Naive thymus-derived CD4-positive, alpha-beta T cell (primary cell): Measurements from ENCODE around the gene PROM1. TPM values are rescaled to one million over a fixed set of nuclear protein-coding genes. Genes with fewer than 3 reads are reported as not detected.

ENCODE experiments used
- ATAC-seq: fragments of 150-1000 bp; cut with Tn5 transposase; 2 replicates; pipeline ENCODE4 v1.10.0; 2021; ENCODE audit warnings: mild to moderate bottlenecking, moderate library complexity
- CTCF ChIA-PET: fragments of 350-600 bp; sonication (Branson Sonifier 250); formaldehyde crosslinking; loops from one replicate; lab custom pipeline; 2021; ENCODE audit warnings: antibody characterized with exemption; lab: Charles Lee
- POLR2A ChIA-PET: fragments of 350-600 bp; sonication (Branson Sonifier 250); formaldehyde crosslinking; loops from one replicate; lab custom pipeline; 2021; ENCODE audit warnings: antibody characterized with exemption, inconsistent platforms; lab: Charles Lee
- DNase-seq, 9 donors: peaks; one replicate each; pipeline versions ENCODE4 v3.0.0 to v3.0.0-alpha.2; 2020 to 2022; ENCODE audit warnings: mixed read lengths in 1 of 9
- H3K27ac ChIP-seq: one replicate; pipeline ENCODE4 v1.7.0; 2013; ENCODE audit warnings: mild to moderate bottlenecking, low read depth, low read length, moderate library complexity
- H3K27me3 ChIP-seq, 2 donors: one replicate each; pipeline ENCODE4 v1.7.0; 2013; ENCODE audit warnings: low read length in 2 of 2, mild to moderate bottlenecking in 2 of 2, moderate library complexity in 2 of 2; ENCODE audit not compliant: control insufficient read depth in 2 of 2, insufficient read depth in 2 of 2
- H3K36me3 ChIP-seq, 3 experiments: 1 replicate in 2 of 3; 2 replicates in 1 of 3; pipeline ENCODE4 v1.7.0; 2013; ENCODE audit warnings: low read length in 3 of 3, mild to moderate bottlenecking in 3 of 3, moderate library complexity in 1 of 3; ENCODE audit not compliant: insufficient read depth in 3 of 3, control insufficient read depth in 2 of 3
- H3K4me1 ChIP-seq, 2 donors: one replicate each; pipeline ENCODE4 v1.7.0; 2013; ENCODE audit warnings: low read length in 2 of 2, mild to moderate bottlenecking in 2 of 2, moderate library complexity in 1 of 2; ENCODE audit not compliant: control insufficient read depth in 2 of 2, insufficient read depth in 2 of 2
- H3K4me3 ChIP-seq: 2 replicates; pipeline ENCODE4 v1.7.0; 2013; ENCODE audit warnings: mild to moderate bottlenecking, low read length
- H3K9me3 ChIP-seq, 3 experiments: 1 replicate in 2 of 3; 2 replicates in 1 of 3; pipeline ENCODE4 v1.7.0; 2013; ENCODE audit warnings: low read length in 3 of 3; ENCODE audit not compliant: control insufficient read depth in 2 of 3
- H3K27ac Mint-ChIP-seq, 9 donors: one replicate each; pipeline ENCODE4 v1.8.0; 2020 to 2022; ENCODE audit warnings: mixed read lengths in 9 of 9, mild to moderate bottlenecking in 8 of 9, moderate library complexity in 5 of 9, inconsistent platforms in 2 of 9
- H3K27me3 Mint-ChIP-seq, 5 donors: one replicate each; pipeline ENCODE4 v1.8.0; 2021 to 2022; ENCODE audit warnings: mixed read lengths in 5 of 5, mild to moderate bottlenecking in 1 of 5
- H3K36me3 Mint-ChIP-seq, 5 donors: one replicate each; pipeline ENCODE4 v1.8.0; 2020 to 2022; ENCODE audit warnings: mixed read lengths in 5 of 5, mild to moderate bottlenecking in 3 of 5, inconsistent platforms in 1 of 5
- H3K4me1 Mint-ChIP-seq, 7 donors: one replicate each; pipeline ENCODE4 v1.8.0; 2020 to 2022; ENCODE audit warnings: mixed read lengths in 7 of 7, mild to moderate bottlenecking in 3 of 7, inconsistent platforms in 1 of 7
- H3K4me3 Mint-ChIP-seq, 10 donors: one replicate each; pipeline ENCODE4 v1.8.0; 2020 to 2022; ENCODE audit warnings: mild to moderate bottlenecking in 10 of 10, mixed read lengths in 10 of 10, moderate library complexity in 6 of 10, inconsistent platforms in 2 of 10
- H3K9me3 Mint-ChIP-seq, 11 donors: one replicate each; pipeline ENCODE4 v1.8.0; 2020 to 2022; ENCODE audit warnings: mixed read lengths in 11 of 11, mild to moderate bottlenecking in 4 of 11, inconsistent platforms in 1 of 11, moderate library complexity in 1 of 11
- intact Hi-C, 2 donors: fragments of 100-400 bp; cut with micrococcal nuclease; formaldehyde crosslinking; loops; one replicate each; pipeline ENCODE4 v1.15.1; 2023
- polyA plus RNA-seq, 2 donors: library from polyadenylated mRNA; unstranded; fragments of 300-500 nt; fragmentation: Illumina TruSeq; gene quantifications; one replicate each; pipeline ENCODE4 v1.2.3, GENCODE V29; 2021
- total RNA-seq, 6 experiments: library from RNA in 5 of 6; stranded (reverse) in 5 of 6; gene quantifications; 1 replicate in 5 of 6; 2 replicates in 1 of 6; pipeline ENCODE4 v1.2.3 and lab custom pipeline; 2021 to 2026

Gene PROM1
- total and polyA plus RNA-seq, 7 experiments from 2014 or later: 0.13 to 2.6 TPM; not detected in 5

DNA sequence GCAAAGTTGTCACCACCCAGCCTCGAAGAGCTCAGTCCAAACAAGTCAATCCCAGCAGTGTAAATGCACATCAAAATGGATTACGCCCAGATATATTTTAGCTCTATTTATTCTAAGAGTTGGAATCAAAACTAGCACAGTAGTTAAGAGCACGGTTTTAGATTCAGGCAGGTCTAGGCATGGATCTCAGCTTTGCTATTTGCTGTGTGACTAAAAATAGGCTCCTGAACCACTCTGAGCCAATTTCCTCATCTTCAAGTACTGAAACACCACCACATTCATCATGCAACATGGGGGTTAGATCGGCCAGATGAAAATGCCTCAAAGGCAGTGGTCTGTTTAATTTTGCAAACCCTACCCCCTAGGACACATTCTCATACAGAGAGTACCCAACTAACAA lies 65.0 kb downstream of the PROM1 start:
- H3K4me1 Mint-ChIP-seq: no peaks in the 10 kb centered on the region
- ChIA-PET CTCF (no interaction called here), POLR2A (interaction anchor here (1.2 kb wide), 1 partner anchor 11 kb away, joined by 3 read pairs; no protein-coding TSS in a partner anchor)
- no peak overlapping the region for H3K4me3 Mint-ChIP-seq
- Histone ChIP-seq H3K4me3 (no peak overlapping the region), H3K27ac (no peak overlapping the region), H3K36me3 (no peaks in the 10 kb centered on the region), H3K27me3 (no peaks in the 10 kb centered on the region), H3K4me1 (no peaks in the 10 kb centered on the region), H3K9me3 (no peaks in the 10 kb centered on the region)
- no peak overlapping the region for H3K27ac Mint-ChIP-seq
- no peaks in the 10 kb centered on the region for H3K9me3 Mint-ChIP-seq
- DNase-seq (no peak), ATAC-seq (no peak)
- intact Hi-C loops: no loop called here
- no peaks in the 10 kb centered on the region for H3K36me3 Mint-ChIP-seq
- H3K27me3 Mint-ChIP-seq: peaks cover 0 to 20% (median 8%) of the 10 kb centered on the region in 5 donors

DNA sequence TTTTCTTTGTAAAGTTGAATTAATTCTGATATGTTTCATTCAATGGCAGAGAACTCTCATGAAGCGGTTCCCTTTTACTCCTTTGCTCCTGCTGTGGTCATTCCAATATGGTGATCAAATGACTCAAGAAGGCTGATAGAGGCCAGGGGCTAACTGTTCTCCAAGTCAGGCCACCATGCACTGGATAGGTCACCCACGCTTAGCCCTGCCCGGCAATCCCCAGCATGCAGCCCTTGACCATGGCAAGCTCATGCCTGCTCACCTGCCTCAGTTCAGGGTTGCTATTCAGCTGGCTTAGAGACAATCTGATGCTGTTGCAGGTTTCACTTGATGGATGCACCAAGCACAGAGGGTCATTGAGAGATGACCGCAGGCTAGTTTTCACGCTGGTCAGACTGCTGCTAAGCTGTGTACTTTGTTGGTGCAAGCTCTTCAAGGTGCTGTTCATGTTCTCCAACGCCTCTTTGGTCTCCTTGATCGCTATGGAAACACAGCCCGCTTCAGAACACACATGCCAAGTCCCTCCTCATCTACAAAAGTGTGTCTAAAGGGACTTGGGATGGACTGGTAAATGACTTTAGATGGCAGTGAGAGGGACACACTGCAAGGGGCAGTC lies 65.7 kb downstream of the PROM1 start:
- no peak overlapping the region for H3K4me3 ChIP-seq
- POLR2A ChIA-PET: no interaction called here
- Mint-ChIP-seq H3K27ac (no peak overlapping the region), H3K4me1 (no peaks in the 10 kb centered on the region), H3K9me3 (no peaks in the 10 kb centered on the region), H3K27me3 (peaks cover 0 to 20% (median 5%) of the 10 kb centered on the region in 5 donors), H3K4me3 (no peak overlapping the region), H3K36me3 (no peaks in the 10 kb centered on the region)
- no peak overlapping the region for H3K27ac ChIP-seq
- intact Hi-C loops: no loop called here
- no peaks in the 10 kb centered on the region for H3K4me1 ChIP-seq
- H3K36me3 ChIP-seq: no peaks in the 10 kb centered on the region
- CTCF ChIA-PET: interaction anchor here (0.6 kb wide), 1 partner anchor 58 kb away, joined by 3 read pairs; no protein-coding TSS in a partner anchor
- ATAC-seq (no peak), DNase-seq (no peak)
- no peaks in the 10 kb centered on the region for H3K9me3 ChIP-seq
- no peaks in the 10 kb centered on the region for H3K27me3 ChIP-seq

DNA sequence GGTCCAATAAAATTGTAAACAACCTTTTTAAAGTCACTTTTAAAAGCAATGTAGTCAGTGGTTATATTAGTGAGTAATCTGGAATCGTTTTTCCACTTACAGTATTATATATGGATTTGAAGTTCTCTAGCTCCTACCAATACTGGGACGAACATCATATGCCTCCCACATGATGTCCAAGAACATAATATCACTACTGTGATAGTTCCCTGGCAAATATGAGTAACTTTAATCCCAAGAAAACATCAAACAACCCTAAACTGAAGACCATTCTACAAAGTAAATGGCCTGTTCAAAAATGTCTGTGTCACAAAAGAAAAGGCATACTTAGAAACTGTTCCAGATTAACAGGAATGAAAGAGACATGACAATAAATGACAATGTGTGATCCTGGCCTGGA lies 67.3 kb downstream of the PROM1 start:
- no peak overlapping the region for H3K27ac Mint-ChIP-seq

DNA sequence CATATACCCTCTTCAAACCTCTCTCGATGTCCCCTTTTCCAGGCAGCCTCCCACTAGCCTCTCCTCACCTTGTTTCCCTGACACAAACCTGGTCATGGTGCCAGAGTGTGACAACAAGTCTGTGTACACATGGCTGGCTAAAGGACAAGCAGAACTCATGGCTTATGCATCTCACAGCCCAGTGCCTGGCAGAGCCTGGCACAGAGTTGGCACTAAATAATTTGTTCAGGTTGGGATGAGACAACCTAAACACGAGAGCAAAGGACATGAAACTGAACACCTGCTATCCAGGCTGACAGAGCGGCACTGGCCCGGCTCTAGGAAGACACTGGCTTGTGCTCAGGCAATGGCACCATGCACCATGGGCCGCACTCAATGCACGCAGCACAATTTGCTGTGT lies 72.7 kb downstream of the PROM1 start:
- no peaks in the 10 kb centered on the region for H3K36me3 Mint-ChIP-seq
- ChIA-PET POLR2A (no interaction called here), CTCF (no interaction called here)
- ATAC-seq: no peak
- Histone ChIP-seq H3K36me3 (no peaks in the 10 kb centered on the region), H3K9me3 (no peaks in the 10 kb centered on the region), H3K4me3 (no peak overlapping the region), H3K4me1 (no peaks in the 10 kb centered on the region), H3K27ac (no peak overlapping the region), H3K27me3 (no peaks in the 10 kb centered on the region)
- no peaks in the 10 kb centered on the region for H3K4me1 Mint-ChIP-seq
- H3K4me3 Mint-ChIP-seq: no peak overlapping the region
- no peak for DNase-seq
- H3K27ac Mint-ChIP-seq: no peak overlapping the region
- H3K9me3 Mint-ChIP-seq: no peaks in the 10 kb centered on the region
- intact Hi-C loops: no loop called here
- H3K27me3 Mint-ChIP-seq: peaks cover 2 to 11% (median 7%) of the 10 kb centered on the region in 5 donors

More for the DNA sequence above, 67.3 kb downstream of the PROM1 start:
- no peak overlapping the region for H3K27ac ChIP-seq
- no peak overlapping the region for H3K4me3 ChIP-seq
- ChIA-PET POLR2A (no interaction called here), CTCF (interaction anchor here (0.7 to 1.5 kb wide), 2 partner anchors 11 to 248 kb away, joined by 4 to 5 read pairs; no protein-coding TSS in a partner anchor)
- H3K4me1 ChIP-seq: no peaks in the 10 kb centered on the region
- intact Hi-C loops: no loop called here
- H3K36me3 Mint-ChIP-seq: no peaks in the 10 kb centered on the region
- peaks cover 0 to 17% (median 4%) of the 10 kb centered on the region in 5 donors for H3K27me3 Mint-ChIP-seq
- ATAC-seq (no peak), DNase-seq (no peak)
- no peak overlapping the region for H3K4me3 Mint-ChIP-seq
- no peaks in the 10 kb centered on the region for H3K9me3 ChIP-seq
- H3K27me3 ChIP-seq: no peaks in the 10 kb centered on the region
- no peaks in the 10 kb centered on the region for H3K36me3 ChIP-seq
- no peaks in the 10 kb centered on the region for H3K9me3 Mint-ChIP-seq
- H3K4me1 Mint-ChIP-seq: no peaks in the 10 kb centered on the region

DNA sequence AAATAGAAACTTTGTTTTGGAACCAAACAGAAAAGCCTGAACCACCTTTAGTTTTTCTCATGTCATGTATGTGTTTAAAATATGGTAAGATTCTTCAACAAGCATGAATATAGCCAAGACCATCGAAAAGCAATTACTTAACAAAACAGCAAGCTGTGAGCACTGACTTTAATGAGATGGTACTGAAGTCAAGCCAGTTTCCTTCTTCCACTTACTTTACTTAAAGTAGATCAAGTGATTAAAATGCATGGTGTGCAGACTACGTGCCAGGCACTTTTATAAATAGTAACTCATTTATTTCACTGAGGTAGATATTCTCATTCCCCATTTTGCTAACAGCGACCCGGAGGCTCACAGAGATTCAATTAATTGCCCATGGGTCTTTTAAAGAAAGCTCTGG lies 74.7 kb downstream of the PROM1 start:
- ATAC-seq (no peak), DNase-seq (no peak)
- no peak overlapping the region for H3K4me3 Mint-ChIP-seq
- CTCF ChIA-PET: interaction anchor here (0.7 kb wide), 1 partner anchor 774 kb away, joined by 3 read pairs; no protein-coding TSS in a partner anchor
- H3K36me3 Mint-ChIP-seq: no peaks in the 10 kb centered on the region
- no peaks in the 10 kb centered on the region for H3K9me3 Mint-ChIP-seq
- intact Hi-C loops: no loop called here
- H3K4me1 Mint-ChIP-seq: no peaks in the 10 kb centered on the region
- no peak overlapping the region for H3K27ac ChIP-seq
- H3K27me3 ChIP-seq: no peaks in the 10 kb centered on the region
- no peaks in the 10 kb centered on the region for H3K4me1 ChIP-seq
- H3K27me3 Mint-ChIP-seq: peaks cover 3 to 14% (median 11%) of the 10 kb centered on the region in 5 donors
- POLR2A ChIA-PET: no interaction called here
- no peaks in the 10 kb centered on the region for H3K36me3 ChIP-seq
- no peaks in the 10 kb centered on the region for H3K9me3 ChIP-seq
- H3K4me3 ChIP-seq: no peak overlapping the region
- no peak overlapping the region for H3K27ac Mint-ChIP-seq

DNA sequence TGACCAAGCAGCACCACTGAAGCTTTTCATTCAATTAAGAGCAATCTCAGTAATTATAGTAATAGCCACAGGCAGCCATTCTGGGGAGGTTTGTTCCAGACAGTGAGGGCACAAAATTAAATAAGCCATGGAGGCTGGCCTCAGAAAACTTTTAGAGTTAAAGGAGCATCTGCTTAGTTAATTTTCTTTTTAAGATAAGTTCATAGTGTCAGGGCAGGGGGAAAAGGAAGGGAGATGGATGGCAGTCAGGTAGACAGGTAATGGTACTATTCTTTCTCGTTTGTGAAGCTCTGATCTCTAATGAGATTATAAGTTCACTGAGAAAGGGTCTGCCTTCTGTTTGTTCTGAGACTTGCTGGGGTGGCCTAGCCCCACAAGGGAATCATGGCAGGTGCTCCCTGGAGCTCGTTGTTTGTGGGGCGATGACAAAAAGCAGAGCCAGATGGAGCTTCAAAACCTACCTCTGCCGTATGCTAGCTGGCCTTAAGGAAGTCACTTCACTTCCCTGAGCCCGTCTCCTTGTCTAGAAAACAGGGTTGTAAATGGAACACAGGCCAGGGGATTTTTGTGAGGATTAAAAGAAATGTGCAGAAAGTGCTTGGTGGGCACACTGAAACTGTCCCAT lies 76.2 kb downstream of the PROM1 start:
- H3K9me3 Mint-ChIP-seq: no peaks in the 10 kb centered on the region
- Histone ChIP-seq H3K9me3 (no peaks in the 10 kb centered on the region), H3K36me3 (no peaks in the 10 kb centered on the region), H3K27ac (no peak overlapping the region), H3K4me3 (no peak overlapping the region), H3K27me3 (no peaks in the 10 kb centered on the region), H3K4me1 (no peaks in the 10 kb centered on the region)
- H3K4me3 Mint-ChIP-seq: no peak overlapping the region
- no peaks in the 10 kb centered on the region for H3K4me1 Mint-ChIP-seq
- ATAC-seq (no peak), DNase-seq (no peak)
- CTCF ChIA-PET: no interaction called here
- peaks cover 3 to 14% (median 11%) of the 10 kb centered on the region in 5 donors for H3K27me3 Mint-ChIP-seq
- no peak overlapping the region for H3K27ac Mint-ChIP-seq
- intact Hi-C loops: no loop called here
- POLR2A ChIA-PET: interaction anchor here (0.9 kb wide), 1 partner anchor 12 kb away, joined by 3 read pairs; no protein-coding TSS in a partner anchor
- H3K36me3 Mint-ChIP-seq: no peaks in the 10 kb centered on the region
